GM21786 (cell line): Measurements from ENCODE around the gene LEMD2.

Experiments
- ATAC-seq: cut with Tn5 transposase; IDR thresholded peaks from one replicate; pipeline ENCODE4 v1.9.1; 2021; ENCODE audit not compliant: unreplicated experiment

Gene LEMD2

DNA sequence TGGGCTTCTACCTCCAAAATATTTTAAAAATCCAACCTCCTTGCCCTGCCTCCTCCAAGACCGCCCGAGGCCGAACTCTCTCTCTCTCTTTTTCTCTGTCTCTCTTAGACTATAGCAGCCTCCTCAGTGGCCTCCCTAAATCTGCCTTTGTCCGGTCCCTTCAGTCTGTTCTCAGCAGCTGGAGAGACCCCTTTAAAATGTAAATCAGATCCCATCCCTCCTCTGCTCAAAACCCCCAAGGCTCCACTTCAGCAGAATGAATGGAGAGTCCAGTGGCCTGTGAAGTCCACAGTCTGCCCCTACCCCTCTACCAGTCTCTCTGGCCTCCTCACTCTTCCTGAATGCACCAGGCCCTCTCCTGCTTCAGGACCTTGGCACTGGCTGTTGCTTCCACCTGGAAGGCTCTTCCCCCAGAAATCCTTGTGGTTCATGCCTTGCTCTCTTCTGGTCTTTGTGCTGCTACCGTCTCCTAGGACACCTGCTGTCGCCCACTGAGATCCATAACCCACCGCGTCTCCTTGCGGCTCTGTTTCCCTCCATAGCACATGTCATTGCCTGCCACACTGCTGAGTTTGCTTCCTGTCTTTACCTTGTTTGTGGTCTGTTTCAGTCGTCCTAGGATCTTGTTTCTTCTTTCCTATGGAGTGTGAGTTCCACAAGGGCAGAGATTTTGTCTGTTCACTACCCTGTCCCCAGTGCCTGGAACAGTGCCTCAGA, 8.9 kb upstream of the LEMD2 start:
- ATAC-seq, result no peak

DNA sequence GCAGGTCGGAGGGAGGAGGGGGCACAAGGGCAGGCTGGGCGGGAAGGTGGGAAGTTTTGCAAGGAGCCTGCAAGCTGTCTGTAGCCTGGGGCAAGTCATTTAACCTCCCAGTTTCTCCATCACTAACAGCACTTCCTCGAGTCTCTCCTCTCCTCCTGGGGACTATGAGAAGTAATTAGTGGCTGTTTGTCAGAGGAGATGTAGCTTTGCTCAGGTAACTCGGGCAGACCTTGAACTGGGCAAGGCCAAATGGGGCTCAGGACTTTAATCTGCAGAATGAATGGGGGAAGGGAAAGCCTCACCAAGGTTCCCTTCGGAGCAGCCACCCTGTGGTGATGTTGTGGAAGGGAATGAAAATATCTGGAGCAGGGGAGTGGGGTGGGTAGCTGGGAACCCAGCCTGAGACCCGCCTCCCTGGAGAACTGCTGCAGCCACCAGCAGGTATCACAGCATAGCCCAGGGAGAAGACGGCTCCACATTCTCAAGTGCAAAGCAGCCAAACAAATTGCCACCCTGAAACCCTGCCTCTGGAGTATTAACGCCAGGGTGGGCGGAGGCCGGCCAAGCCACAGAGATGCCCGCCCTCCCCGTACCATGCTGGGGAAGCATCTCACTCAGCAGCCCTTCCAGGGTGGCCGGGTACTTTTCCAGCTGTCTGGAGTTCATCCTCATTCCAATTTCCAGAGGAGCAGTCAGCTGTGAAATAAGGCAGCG, 6.1 kb upstream of the LEMD2 start:
- no peak for ATAC-seq

DNA sequence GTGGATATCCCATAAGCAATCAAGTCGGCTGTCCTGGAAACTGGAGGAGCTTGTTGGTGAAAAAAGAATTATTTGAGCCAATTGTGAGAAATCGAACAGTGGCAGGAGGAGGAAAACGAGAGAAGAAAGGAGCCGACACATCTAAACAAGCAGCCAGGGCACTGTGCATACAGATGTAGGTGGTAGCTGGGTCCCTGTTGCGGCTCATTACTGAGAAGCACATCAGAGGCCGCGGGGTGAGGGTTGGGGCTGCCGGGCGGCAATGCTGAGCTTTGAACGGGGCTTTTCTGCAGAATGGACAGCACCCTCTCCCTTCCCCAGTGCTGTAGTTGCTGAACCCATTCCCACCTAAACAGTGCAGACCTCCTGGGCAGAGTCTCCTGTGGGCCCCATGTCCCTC, 4.1 kb upstream of the LEMD2 start:
- ATAC-seq, result no peak

DNA sequence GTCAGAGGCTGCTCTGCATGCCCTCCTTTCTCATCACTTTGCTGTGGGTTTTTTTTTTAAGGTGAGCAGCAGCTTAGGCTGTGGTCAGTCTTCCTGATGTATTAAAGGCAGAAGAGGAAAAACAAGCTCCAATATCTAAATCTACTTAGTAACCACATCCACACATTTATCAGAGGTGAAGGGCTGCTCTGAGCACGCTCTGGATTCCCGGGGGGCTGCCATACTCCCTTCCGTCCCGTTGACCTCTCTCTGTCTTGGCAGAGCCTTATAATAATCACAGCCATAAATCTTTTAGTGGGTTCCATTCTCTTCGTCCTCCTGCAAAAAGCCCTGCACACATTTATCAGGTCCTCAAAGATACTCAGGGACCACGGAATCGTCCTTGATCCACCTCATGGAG, 2.7 kb upstream of the LEMD2 start:
- no peak for ATAC-seq

DNA sequence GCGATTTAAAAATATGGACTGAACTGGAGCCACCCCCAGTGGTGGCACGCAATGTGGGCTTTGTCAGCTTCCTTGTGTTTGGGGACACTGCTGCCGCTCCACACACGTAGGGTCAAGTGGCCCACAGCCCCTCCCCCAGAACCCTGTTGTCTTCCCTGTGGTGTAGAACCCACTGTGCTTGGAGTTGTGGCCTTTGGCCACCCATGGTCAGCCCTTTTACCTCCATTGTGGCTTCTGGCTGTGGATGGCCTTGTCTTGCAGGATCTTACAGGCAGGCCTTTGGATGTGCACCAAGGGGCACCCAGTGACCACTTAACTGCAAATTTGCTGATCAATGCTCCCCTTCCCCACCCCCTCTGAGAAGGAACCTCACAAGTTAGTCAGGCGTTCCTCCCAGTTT, 2.0 kb upstream of the LEMD2 start:
- no peak for ATAC-seq

DNA sequence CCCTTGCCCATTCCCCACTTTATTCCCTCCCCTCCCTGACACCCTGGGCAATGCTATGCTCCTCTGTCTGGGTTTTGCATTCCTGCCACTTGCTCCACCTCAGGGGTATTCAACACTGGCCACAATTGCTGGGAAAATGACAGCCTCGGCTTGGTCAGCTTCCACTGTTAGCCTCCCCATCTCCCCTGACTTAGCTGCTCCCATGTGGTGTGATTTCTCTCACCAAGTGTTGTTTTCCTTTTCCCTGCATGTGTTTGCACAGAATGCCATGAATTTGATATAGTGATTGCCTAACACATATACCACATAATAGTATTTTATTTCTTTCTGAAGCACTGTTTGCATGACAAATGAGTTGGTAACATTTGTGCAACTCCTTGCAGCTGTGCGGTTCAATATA, 1.4 kb upstream of the LEMD2 start:
- no peak for ATAC-seq

DNA sequence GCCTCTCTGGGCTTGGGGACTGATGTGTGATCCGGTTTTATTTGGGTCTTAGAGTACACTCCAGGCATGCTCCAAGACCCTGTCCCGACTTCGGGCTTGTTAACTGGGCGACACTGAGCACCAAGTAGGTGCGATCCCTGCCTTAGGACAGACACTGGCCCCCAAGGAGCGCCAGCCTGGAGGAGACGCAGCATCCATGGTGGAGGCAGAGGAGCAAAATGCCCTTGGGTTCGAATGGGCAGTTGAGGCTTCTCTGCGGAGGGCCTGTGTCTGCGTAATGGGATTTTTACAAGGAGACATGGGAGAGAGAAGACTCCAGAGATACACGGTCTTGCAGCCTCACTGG, 593 bp upstream of the LEMD2 start:
- no peak for ATAC-seq

DNA sequence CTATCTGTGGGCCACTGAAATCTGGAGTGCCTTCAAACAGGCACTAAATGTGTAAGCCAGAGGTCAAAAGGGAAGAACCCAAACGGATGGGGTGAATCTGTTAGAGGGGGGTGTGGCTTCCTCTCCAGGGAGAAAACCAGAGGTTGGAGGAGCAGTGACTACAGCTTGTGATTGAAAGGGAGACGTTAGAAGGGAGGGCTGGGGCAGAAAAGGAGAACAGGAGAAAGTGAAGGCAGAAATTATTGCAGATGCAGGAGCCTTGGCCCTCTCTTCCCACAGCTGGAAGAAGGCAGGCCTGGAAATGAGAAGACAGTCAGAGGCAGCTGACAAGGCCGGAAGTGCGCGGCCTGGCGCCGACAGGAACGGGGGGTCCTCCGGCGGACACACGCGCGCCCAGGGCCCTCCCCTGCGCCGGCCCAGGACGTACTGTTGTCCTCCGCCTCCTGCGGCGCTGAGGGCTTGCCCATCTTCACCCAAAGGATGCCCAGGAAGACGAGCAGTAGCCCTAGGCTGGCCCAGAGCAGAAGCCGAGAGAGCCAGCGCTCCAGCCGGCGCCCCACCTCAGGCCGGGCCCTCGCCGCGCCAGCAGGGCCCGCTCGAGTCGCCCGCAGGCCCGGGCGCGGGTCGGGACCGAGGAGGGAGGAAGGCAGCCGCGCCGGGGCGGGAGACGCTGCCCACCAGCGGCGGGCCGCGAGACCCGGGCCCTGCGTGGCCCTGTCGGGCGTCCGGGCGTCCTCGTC, 806 bp downstream of the LEMD2 start:
- ATAC-seq, result peak; percentile 40

DNA sequence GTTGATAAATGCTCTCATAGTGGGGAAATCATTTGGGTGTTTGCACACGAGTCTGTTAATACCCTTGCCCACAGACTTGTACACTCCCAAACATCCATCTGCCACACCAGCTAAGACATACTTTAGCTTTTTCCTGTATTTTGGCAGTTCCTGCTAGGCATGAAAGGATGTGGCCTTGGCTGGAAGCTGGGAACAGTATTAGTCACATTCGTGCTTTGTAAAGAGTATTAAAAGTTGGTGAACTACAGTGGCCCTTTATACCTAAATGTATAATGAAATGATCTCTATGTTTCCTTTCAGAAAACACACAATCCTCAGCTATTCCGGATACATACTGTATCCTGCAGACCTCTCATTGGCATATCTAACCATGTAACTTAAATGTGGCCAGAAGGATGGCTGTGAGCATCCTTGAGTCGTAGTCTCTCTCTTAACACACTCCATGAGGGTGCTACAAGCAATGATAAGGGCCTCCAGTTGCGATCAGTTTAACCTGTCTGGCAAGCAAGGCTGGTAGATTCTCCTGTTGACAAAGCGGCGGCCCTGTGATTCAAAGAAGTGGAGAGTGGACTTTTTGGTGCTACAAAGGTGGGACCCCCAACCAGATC, 1.5 kb downstream of the LEMD2 start:
- no peak for ATAC-seq

DNA sequence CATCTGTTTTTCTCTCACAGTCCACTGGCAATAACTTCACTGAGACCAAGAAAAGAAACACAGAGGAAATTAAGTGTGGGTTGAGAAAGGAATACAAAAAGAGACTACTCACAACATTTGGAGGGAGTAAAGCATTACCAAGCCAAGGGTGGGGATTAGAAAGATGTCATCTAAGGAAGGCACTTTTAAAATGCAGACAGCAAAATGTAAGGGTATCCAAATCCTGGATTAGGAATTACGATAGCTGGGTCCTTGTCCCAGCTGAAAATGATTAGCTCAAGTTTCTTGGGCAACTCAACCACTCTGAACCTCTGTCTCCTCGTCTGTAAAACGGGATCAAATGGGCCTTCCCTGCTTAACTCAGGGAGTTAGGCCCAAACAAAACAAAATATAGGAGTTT, 2.2 kb downstream of the LEMD2 start:
- ATAC-seq, result no peak

DNA sequence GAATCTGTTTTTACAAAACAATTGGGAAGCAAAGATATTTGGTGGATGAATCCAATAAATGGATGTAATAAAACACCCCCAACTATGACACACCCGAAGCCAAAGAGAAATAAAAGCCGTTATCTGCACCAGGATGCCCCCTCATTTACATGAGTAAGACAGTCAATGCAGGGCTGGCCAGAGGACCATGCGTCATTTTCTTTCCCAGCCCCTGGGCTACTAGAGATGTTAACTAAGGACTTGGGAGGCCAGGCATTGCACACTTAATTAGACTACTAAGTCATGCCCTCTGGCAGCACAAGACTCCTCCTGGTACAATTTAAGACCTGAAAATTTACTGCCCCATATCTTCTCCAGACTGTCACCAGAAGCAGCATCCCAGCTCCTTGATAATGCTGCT, 3.2 kb downstream of the LEMD2 start:
- ATAC-seq, result no peak

DNA sequence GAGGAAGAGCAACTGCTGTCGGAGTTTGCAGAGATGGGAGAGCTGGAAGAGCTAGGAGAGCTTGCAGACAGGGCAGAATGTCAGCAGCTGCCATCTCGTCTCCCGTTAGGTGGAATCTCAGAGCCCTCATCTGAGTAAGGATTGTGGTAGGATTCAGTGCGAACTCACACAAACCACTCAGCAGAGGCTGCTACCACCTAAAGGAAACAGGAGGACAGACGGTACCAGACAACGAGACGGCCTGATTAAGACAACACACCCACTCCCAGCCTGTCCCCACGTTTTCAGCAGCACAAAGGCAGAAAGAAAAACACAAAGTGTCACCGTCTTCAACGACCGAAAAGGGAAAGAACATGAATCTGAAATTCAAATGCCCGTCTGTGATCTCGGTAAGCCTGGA, 4.1 kb downstream of the LEMD2 start:
- no peak for ATAC-seq

DNA sequence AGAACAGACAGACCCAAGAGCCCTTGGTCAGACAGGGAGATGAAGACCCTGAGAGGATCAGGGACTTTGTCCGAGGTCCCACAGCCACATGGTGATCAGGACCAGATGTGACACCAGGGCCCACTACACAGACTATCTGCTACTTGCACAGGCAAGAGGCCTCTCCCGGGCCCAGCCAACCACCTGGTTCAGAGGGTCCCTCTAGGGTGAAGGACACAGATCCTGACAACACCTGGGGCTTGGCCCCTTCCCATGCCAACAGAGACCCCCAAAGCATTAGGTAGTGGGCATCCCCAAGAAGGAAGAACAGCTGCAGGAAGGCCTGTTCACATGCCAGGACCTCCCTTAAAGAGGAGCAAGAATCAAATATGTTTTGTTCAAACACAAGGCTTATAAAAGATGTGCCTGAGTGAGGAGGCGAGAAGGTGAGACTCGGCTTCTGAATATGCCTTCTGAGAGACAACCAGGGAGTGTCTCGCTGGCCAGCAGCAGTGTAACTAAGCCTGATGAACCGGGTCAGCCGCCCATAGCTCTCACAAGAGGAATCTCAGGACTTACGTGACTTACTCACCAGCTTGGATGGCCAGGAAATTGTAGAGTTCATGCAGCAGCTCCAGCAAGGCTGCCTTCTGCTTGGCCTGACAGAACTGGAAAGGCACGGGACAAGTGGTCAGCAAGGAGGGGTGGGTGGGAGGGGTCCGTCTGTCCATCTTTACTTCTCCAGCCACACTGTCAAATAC, 5.0 kb downstream of the LEMD2 start:
- ATAC-seq, result no peak

DNA sequence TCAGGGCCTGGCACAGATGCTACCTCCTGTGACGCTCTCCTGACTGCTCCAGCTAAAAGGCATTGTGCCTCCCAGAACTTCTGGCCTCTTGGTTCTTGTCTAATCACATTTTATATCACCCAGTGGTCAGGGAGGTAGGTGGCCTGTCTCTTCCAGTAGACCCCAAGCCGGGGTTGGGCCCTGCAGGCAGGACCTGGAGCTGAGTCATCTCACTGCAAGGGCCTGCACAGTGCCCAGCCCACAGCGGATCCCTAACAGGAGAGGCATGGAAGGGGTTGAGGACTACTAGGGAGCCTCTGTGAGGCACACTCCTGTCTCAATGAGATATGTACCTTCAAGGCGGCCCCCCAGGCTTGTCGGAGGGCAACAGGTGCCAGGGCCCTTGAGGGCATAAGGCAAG, 6.4 kb downstream of the LEMD2 start:
- no peak for ATAC-seq

DNA sequence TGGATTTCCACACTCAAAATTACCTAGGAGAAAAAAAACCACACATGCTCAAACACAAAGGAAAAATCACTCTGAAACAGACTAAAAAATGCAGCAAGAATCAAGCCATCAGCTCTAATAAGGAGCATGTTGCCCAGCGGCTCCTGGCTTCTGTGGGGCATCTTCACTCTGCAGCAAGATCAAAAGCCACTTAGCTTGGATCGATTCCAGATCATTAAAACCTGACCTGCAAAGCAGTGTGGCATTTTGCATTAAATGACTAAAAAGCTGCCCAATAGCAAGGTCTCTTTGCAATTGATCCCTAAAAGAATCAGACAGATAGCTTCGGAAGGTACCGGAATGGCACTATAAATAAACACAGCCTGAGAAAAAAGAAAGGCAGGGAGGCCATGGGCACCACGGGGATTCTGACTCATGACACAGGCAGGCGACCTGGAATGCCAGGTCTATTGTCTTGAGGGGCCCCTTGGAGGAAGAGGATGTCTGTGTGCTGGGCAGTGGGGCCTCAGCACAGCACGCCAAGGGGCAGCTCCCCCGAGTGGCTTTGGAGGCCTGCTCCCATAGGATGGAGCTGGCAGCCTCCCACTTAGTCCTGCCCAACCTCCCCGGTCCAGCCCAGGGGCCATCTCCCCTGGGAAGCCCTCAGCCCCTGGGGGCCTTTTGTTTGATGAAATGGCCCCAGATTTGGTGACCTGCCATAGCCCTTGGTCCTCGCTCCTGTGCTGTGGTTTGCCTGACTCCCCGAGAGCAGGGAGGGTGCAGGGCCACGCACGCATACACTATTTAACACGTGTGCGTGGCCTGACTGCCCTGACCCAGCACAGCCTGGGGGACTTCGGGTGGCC, 7.6 kb downstream of the LEMD2 start:
- no peak for ATAC-seq

DNA sequence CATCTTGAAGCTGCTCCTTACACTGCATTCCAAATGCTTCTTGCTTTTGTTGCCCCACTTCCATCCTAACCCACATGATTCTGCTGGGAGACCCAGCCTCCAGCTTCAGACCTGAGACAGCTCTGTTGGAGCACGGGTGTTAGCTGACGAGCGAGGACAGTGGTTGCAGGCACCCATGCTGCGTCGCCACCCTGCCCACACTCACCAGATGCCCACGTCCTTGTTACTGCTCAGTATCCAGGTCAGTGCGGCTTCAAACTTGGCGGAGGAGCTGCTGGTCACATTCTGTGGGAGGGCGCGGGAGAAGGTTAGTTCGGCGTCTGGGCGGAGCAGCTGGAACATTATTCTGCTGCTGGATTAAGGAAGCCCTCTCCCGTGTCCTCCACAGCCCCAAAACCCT, 9.0 kb downstream of the LEMD2 start:
- no peak for ATAC-seq

DNA sequence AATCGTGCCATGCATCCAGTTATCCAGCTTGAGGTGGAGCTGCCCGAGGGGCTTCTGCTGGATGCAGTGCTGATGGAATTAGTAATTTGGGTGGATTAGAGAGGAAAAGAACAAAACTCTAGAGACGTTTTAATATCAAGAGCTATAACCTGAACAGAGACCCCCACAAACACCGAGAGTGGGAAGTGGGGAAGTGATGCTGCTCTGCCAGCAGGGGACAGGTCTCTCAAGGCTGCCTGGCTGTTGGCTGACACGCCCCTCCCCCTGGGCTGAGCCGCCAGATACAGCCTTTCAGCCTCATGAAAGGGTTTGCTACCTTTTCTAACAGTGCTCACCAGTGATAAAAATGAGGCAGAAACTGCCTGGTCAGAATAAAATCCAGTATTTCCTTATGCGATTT, 9.6 kb downstream of the LEMD2 start:
- ATAC-seq, result no peak

DNA sequence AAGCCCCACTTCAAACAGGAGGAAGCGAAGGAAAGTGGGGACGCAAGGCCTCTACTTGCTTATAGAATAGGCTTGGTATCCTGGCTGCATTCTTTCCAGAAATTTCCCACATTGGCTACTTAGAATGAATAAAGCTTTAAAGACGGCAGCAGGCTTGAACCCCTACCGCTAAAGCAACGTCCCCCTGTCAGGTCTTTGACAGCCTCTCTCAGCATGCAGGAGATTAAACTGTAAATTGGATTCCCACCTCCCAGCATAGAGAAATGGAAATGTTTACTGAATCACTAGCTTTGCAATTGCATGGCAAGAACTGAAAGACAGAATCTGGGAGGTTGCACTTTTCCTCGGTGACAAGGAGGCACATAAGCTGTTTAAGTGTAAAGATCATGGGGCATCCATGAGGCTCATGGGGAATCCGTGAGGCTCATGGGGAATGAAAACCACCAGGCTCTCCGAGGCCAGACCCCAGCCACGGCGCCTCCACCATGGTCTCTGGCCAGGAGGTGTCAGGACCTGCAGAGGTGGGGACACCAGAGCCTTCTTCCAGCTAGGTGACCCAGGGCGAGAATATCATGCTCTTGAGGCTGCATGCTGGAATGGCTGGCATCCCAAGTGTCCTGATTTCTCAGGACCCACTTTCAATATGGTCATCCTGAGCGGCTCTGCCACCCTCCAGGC, 10.3 kb downstream of the LEMD2 start:
- ATAC-seq, result no peak
